Activated CD4-positive, alpha-beta T cell treated with anti-CD3 and anti-CD28 coated beads, Interleukin-2, Interleukin-6, amounts not matched to agents 100 ng/mL and 50 ng/mL, durations not matched to agents 16 hours and 8 hours (primary cell): Measurements from ENCODE around the gene CCDC194.
A peak's percentile ranks its signal among the peaks of the same experiment; 100 is the strongest.
"Not testable (repeated sequence)": the region's sequence is repeated elsewhere in the genome, so short reads cannot be mapped to it uniquely, and the experiment has no call there.

ENCODE experiments used
- DNase-seq: peaks from one replicate; pipeline ENCODE4 v3.0.0-alpha.2; 2020

Gene CCDC194

GRCh38 chr19:17365361-17365760 lies 28.6 kb downstream of the CCDC194 start:
- DNase-seq, result no peak

DNA sequence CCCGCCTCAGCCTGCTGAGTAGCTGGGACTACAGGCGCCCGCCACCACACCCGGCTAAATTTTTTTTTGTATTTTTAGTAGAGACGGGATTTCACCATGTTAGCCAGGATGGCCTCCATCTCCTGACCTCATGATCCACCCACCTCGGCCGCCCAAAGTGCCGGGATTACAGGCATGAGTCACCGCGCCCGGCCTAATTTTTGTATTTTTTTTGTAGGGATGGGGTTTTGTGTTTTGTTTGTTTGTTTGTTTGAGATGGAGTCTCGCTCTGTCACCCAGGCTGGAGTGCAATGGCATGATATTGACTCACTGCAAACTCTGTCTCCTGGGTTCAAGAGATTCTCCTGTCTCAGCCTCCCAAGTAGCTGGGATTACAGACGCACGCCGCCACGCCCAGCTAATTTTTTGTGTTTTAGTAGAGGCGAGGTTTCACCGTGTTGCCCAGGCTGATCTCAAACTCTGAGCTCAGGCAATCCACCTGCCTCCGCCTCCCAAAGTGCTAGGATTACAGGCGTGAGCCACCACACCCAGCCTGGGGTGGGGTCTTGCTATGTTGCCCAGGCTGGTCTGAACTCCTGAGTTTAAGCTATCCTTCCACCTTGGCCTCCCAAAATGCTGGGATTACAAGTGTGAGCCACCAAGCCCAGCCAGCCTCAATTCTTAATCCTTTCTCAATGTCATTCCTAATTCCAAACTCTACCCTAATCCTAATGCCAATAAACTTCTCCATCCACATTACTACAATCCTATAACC lies 30.0 kb downstream of the CCDC194 start:
- DNase-seq, result not testable (repeated sequence)

DNA sequence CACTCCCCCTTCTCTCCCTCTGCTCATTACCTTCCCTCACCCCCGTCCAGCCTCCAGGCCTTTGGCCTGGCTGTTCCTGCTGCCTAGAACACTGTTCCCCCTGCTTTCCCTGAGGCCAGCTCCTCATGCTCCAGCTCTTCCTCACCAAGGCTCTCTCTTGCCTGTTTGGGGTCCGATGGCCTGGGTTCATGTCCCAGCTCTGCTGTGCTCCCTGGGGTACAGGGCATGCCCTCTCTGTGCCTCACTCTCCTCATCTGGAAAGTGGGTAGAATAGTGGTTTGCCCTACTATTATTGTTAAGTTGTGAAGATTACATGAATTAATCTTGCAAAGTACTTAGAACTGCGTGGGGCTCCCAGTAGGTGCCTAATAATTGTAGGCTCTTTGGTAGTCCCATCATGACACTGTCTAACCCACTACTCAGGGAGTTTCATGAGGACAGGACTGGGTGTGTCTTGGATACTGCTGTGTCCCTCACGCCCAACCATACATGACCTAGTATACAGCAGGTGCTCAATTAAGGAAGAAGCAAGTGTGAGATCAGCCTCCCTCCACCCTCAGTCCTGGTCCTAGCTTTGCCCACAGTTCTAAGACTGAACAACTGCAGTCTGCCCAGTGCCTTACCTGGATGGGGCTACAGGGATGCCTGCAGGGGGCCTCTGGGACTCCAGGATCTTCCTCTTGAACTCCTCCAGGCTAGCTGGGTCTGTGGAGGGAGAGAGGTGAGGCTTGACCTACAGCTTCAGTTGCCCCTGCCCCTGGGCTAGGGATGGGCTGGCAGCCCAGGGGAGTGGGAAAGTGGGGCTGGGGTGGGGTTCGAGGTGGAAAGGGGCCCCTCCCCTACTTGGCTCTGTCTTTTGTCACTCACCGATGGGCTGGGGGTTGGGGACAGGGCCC lies 33.8 kb downstream of the CCDC194 start:
- DNase-seq, result no peak

GRCh38 chr19:17358395-17358794 lies 35.6 kb downstream of the CCDC194 start:
- no peak for DNase-seq

- no peak for DNase-seq
Observed at GRCh38 chr19:17357724-17358123, 36.3 kb downstream of the CCDC194 start.

DNA sequence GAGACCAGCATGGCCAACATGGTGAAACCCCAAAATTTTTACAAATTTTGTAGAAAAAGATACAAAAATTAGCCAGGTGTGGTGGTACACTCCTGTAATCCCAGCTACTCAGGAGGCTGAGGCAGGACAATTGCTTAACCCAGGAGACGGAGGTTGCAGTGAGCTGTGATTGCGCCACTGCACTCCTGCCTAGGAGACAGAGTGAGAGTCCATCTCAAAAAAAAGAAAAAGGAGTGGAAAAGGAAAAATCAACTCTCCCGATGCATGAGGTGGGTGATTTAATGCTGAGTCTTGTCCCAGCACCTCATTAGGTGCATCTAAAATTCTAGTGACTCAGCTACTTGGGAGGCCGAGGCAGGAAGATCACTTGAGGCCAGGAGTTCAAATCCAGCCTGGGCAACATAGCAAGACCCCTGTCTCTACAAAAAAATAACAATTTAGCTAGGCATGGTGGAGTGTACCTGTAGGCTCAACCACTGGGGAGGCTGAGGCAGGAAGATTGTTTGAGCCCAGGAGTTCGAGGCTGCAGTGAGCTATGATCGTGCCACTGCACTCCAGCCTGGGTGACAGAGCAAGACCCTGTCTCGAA lies 36.8 kb downstream of the CCDC194 start:
- no peak for DNase-seq

- DNase-seq, result no peak
Observed at GRCh38 chr19:17353386-17353785, 40.6 kb downstream of the CCDC194 start.

DNA sequence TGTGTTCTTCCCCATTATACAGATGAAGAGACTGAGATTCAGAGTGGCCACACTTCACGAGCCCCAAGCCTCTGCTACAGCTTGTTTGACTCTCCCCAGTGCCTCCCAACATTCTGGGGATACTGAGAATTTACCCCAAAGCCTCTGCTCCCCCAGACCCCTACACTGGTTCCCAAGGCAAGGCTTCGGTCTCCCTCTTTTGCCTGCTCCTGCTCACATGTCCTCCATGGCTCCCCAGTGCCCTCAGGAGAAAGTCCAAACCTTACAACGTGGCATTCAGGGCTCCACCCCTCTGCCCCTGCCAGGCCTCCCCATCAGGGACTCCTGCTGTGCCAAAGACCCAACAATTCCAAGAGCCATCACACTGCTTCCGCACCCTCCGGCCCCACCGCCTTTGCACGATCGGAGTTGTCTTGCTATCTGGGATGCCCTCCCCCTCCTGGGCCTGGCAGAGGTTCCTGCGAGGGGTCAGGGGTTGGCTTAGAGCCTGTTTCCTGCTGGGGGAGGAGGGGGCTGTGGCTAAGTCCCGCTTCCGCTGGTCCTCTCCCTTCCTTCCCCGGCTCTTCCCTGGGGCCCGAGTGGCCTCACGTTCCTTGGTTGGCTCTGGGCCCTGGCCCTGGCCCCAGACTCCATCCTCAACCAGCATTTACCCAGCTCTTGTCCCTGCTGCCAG lies 41.3 kb downstream of the CCDC194 start:
- DNase-seq, result no peak

DNA sequence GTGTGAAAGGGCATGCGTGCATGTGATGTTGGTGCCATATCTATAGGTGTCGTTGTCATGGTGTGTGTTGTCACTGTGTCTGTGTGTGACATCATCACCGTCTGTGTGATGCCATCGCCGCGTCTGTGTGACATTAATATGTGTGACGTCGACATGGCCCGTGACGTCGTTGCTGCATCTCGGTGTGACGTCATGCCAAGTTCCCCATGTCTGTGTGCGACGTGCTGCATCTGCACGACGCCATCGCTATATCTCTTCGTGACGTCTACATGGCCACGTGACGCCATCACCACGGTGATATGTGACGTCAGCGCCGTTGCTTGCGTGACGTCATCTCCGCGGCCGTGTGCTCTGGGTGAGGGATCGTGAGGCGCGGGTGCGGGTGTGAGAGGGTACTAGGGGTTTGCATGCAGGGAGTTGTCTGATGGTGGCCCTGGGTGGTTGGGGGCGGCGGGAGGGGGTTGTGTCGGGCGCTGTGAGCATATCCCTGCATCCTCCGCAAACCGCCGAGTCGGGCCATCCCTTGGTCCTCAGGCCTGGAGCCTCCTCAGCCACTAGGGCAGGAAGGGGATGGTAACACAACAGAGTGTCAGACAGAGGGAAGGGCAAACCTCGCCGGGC lies 42.1 kb downstream of the CCDC194 start:
- no peak for DNase-seq

DNA sequence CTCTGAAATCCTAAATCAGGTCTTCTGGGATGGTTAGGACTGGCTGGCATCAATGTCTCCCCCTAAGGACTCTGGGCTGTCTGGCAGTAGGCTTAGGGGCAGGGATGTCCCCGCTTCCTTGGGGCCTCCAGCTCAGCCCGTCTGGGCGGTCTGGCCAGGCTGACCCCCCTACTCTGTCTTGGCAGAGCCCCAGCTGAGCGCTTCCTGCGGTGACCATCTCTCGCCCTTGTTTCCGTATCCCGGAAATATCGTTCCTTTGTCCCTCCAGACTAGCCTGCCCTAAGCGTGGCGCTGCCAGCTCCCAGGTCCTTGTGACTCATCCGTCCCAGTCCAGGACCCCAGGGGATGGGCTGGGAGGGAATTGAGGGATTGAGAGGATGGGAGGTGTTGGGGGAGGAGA lies 45.3 kb downstream of the CCDC194 start:
- DNase-seq, result no peak

DNA sequence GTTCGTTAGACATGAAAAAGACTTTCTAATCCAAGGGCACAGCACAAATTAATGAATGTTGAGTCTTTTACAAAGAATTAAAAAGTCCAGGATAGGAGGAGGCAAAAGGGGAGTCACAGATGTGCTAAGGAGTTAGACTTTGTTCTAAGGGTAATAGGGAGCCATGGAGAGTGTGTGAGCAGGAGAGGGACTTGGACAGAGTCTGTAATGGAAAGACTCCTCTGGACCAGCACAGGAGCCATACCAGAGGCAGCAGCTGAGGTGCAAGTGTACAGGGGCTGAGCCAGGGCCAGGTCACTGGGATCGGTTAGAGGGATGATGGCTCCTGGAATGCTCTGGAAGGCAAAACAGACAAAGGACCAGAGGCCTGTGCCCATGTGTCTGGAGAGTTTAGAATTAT lies 46.1 kb downstream of the CCDC194 start:
- DNase-seq, result no peak

DNA sequence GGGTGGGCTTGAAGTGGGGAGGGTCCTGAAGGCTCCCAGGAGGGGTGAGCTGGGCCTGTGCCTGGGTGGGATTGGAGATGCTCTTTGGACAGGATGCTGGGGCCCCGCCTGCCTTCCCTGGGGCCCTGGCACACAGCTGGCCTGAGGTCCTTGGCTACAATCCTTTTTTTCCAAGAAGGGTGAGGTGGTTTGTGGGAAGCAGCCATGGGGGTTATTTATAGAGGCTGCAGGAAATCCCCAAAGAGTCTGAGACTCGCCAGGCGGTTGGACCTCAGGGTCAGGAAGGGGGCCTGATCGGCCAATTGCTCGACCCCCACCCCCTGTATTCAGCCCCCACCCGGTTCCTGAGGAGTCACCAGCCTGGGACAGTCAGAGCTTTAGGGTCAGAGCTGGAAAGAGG lies 46.6 kb downstream of the CCDC194 start:
- DNase-seq, result no peak

DNA sequence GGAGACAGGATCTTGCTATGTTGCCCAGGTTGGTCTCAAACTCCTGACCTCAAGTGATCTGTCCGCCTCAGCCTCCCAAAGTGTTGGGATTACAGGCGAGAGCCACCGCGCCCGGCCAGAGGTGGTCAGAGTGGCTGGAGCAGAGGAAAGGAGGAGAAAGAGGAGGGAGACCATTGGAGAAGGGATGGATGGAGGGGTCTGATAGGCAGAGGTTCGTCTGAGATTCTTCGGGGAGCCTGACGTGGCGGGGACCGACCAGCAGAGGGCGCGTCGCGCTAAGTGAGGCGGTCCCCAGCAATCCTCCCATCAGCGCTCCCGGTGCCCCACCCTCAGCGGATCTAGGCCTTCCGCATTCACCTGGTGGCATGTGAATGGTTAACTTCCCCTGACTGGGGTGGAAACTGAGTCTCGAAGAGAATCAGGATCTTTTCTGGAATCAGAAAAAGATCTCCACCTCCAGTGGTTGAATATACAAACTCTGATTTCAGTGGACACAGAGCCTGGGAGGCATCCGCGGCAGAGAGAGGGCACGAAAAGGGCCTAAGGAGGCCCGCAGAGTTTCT lies 47.8 kb downstream of the CCDC194 start:
- peak; percentile 88 for DNase-seq

- no peak for DNase-seq
Observed at GRCh38 chr19:17341845-17342244, 52.2 kb downstream of the CCDC194 start.

DNA sequence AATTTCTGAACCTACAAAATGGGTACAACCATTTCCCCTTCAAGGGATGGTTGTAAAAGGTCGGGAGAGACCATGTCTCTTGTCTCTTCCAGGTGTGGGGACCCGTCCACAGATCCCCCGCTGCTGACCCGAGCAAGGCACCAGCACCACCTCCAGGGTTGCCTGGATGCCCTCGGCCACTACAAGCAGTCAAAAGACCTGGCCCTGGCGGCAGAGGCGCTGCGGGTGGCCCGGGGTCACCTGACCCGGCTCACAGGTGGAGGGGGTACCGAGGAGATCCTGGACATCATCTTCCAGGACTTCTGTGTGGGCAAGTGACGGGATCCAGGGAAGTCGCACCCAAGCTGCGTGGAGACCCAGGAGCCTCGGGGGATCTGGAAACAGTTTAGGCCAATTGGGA lies 52.6 kb downstream of the CCDC194 start:
- no peak for DNase-seq

DNA sequence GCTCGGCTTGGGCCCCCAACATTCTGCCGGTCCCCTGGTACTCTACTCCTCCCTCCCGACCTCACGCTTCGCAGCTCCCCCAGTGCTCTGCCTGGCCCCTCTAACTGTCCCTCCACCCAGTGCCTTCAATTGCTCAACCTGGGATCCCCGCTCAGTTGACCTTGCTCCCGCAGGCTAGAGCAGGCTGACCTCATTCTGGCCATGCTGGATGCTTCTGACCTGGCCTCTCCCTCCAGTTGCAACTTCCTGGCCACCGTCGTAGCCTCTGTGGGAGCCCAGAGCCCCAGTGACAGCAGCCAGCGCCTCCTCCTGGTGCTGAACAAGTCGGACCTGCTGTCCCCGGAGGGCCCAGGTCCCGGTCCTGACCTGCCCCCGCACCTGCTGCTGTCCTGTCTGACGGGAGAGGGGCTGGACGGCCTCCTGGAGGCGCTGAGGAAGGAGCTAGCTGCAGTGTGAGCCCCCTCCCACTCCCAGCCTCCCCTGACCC lies 53.1 kb downstream of the CCDC194 start:
- no peak for DNase-seq
